Calu3 (cell line): ENCODE results near the gene FHIT. TPM values are rescaled to one million over a fixed set of nuclear protein-coding genes. Genes with fewer than 3 reads are reported as not detected.

ENCODE experiments used
- BruUV-seq: library from RNA; stranded (reverse); fragments of 400-500 nt; replicated peaks from 2 replicates; lab custom pipeline; 2021; lab: Mats Ljungman, UMichigan
- CTCF ChIA-PET: fragments of 300-600 bp; sonication (Branson Sonifier 250); formaldehyde crosslinking; loops from one replicate; lab custom pipeline; 2022; ENCODE audit warnings: antibody characterized with exemption; lab: Charles Lee
- DNase-seq: peaks from one replicate; pipeline ENCODE4 v3.0.0; 2022
- H3K27ac Mint-ChIP-seq: one replicate; pipeline ENCODE4 v1.8.0; 2022; ENCODE audit warnings: mixed read lengths; ENCODE audit not compliant: unreplicated experiment
- H3K27me3 Mint-ChIP-seq: one replicate; pipeline ENCODE4 v1.8.0; 2022; ENCODE audit warnings: mixed read lengths; ENCODE audit not compliant: unreplicated experiment
- H3K36me3 Mint-ChIP-seq: one replicate; pipeline ENCODE4 v1.8.0; 2022; ENCODE audit warnings: mild to moderate bottlenecking, moderate library complexity, mixed read lengths; ENCODE audit not compliant: insufficient read depth, unreplicated experiment
- H3K4me1 Mint-ChIP-seq: one replicate; pipeline ENCODE4 v1.8.0; 2022; ENCODE audit warnings: mild to moderate bottlenecking, low read depth, mixed read lengths; ENCODE audit not compliant: unreplicated experiment
- H3K4me3 Mint-ChIP-seq: one replicate; pipeline ENCODE4 v1.8.0; 2022; ENCODE audit warnings: mild to moderate bottlenecking, low read depth, moderate library complexity, mixed read lengths; ENCODE audit not compliant: unreplicated experiment
- H3K9me3 Mint-ChIP-seq: one replicate; pipeline ENCODE4 v1.8.0; 2022; ENCODE audit warnings: low read depth, mixed read lengths; ENCODE audit not compliant: unreplicated experiment
- CTCF ChIP-seq: fragments of 200-600 bp; IDR thresholded peaks from one replicate; pipeline ENCODE4 v1.8.0; 2022; ENCODE audit warnings: antibody characterized with exemption; ENCODE audit not compliant: unreplicated experiment
- intact Hi-C: fragments of 100-400 bp; cut with micrococcal nuclease; formaldehyde crosslinking; loops from one replicate; pipeline ENCODE4 v1.10.0; 2022; ENCODE audit not compliant: unreplicated experiment
- total RNA-seq: library from RNA; stranded (reverse); gene quantifications from 2 replicates; pipeline ENCODE4 v1.2.3, GENCODE V29; 2022

Gene FHIT
- total RNA-seq, 1 experiment from 2014 or later: 6.2 TPM

- no peak overlapping the region for H3K4me3 Mint-ChIP-seq
- DNase-seq: no peak
- no peak overlapping the region for H3K27ac Mint-ChIP-seq
- H3K36me3 Mint-ChIP-seq: peaks cover 5% of the 10 kb centered on the region
- no TSS peak for BruUV-seq
- no peaks in the 10 kb centered on the region for H3K27me3 Mint-ChIP-seq
- no peak for TF ChIP-seq CTCF
- no peaks in the 10 kb centered on the region for H3K9me3 Mint-ChIP-seq
- H3K4me1 Mint-ChIP-seq: peaks cover 27% of the 10 kb centered on the region
- CTCF ChIA-PET: no interaction called here
- intact Hi-C loops: no loop called here
Measured at GRCh38 chr3:60323180-60323579, 928.1 kb downstream of the FHIT start.

- Mint-ChIP-seq H3K36me3 (peaks cover 5% of the 10 kb centered on the region), H3K27ac (no peak overlapping the region), H3K9me3 (no peaks in the 10 kb centered on the region), H3K4me3 (no peak overlapping the region), H3K4me1 (peaks cover 27% of the 10 kb centered on the region), H3K27me3 (no peaks in the 10 kb centered on the region)
- BruUV-seq: no TSS peak
- no peak for DNase-seq
- intact Hi-C loops: no loop called here
- no peak for TF ChIP-seq CTCF
- CTCF ChIA-PET: no interaction called here
Measured at GRCh38 chr3:60322298-60322856, 928.9 kb downstream of the FHIT start.

GRCh38 chr3:60319179-60319858 lies 931.9 kb downstream of the FHIT start:
- Mint-ChIP-seq H3K27me3 (no peaks in the 10 kb centered on the region), H3K4me3 (no peak overlapping the region), H3K36me3 (peaks cover 5% of the 10 kb centered on the region), H3K27ac (peak overlapping the region; percentile 25), H3K9me3 (no peaks in the 10 kb centered on the region), H3K4me1 (peaks cover 27% of the 10 kb centered on the region)
- DNase-seq: no peak
- TF ChIP-seq CTCF: no peak
- BruUV-seq: no TSS peak
- CTCF ChIA-PET: interaction anchor here (0.6 to 0.8 kb wide), 2 partner anchors 18 to 52 kb away, joined by 3 read pairs; no protein-coding TSS in a partner anchor
- intact Hi-C loops: no loop called here

DNA sequence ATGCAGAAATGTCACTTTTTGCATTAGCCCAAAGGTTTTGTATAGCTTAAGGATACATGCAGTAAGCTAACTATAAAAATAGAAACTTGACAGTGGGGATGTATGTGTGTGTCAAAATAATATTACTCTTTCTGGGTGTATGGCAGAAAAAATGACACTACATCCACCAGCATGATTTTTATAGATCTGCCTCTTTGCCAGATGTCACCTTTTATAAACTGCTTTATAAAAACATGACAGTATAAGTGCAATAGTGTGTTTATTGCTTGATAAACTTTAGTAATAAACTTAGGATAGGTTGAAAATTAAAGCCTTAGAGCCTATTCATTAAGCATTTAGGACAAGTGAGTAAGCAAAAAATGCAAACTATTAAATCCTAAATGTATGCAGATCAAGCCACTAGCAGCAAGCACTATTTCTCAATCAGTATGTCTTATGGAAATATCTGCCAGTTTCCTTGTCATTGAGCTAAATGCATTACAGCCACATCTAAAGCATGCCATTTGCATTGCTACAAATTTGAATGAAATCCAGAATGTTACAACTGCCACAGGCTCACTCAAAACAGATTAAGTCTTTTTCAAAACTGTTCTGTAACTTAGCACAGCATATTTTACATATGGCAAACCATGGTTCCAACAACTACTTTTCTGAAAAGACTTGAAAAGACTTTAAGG lies 935.0 kb downstream of the FHIT start:
- BruUV-seq: no TSS peak
- Mint-ChIP-seq H3K36me3 (peaks cover 5% of the 10 kb centered on the region), H3K4me3 (no peak overlapping the region), H3K9me3 (no peaks in the 10 kb centered on the region), H3K27ac (no peak overlapping the region), H3K27me3 (no peaks in the 10 kb centered on the region), H3K4me1 (peaks cover 22% of the 10 kb centered on the region)
- intact Hi-C loops: no loop called here
- CTCF ChIA-PET: no interaction called here
- no peak for TF ChIP-seq CTCF
- no peak for DNase-seq
